NCI-H2196 treated with DMSO at 0.1 percent for 48 hours (cell line): Measurements from ENCODE around the gene NUMA1.

ENCODE experiments used
- DNase-seq: peaks from one replicate; lab custom pipeline; 2025; ENCODE audit not compliant: unreplicated experiment; lab: John Stamatoyannopoulos, UW

The NUMA1 gene

DNA sequence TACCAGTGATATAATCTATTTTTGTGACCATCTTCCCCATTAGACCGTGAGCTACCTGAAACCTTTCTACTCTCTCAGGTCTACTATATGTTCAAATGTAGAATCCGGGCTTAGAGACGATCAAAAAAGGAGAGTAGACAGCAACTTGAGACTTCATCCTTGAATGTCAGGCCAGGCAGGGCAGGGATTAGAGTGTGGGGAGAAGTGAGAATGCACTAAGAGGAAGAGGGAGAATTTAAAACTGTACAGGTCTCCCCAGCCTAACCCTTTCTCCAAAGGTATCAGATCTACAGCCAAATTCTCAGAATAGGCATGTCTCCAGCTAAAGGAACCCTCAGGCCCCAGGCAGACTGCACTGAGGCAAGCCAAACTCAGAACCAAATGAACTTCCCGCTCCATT is 21.8 kb upstream of the NUMA1 start:
- DNase-seq, result no peak

DNA sequence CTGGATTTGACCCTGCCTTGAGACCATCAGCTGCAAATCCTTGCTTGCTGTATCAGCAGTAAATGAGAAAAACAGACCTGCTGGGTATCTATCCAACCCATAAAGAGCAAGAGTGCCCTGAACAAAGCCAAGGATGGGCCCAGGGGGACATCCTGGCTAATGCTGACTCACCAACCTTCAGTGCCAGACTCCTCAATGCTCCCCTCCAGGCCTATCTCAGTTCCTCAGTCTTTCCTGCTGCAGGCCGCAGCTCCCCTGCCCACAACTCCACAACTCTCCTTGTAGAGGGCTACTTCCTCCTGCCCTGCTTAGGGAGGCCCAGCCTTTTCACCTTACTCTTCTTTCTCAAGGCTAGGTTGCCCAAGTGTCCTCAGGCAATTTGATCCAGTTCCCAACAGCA is 20.1 kb upstream of the NUMA1 start:
- no peak for DNase-seq

DNA sequence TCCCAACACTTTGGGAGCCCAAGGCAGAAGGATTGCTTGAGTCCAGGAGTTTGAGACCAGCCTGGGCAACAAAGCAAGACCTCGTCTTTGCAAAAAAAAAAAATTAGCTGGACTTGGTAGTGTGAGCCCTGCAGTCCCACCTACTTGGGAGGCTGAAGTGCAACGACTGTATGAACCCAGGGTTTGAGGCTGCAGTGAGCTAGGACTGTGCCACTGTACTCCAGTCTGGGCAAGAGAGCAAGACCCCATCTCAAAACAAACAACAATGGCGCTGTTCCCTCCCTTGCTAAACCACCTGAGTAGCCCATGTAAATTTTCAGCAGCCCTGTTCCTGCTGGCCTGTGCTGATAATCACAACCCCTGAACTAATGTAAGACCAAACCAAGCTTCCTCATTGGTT is 19.7 kb upstream of the NUMA1 start:
- no peak for DNase-seq

DNA sequence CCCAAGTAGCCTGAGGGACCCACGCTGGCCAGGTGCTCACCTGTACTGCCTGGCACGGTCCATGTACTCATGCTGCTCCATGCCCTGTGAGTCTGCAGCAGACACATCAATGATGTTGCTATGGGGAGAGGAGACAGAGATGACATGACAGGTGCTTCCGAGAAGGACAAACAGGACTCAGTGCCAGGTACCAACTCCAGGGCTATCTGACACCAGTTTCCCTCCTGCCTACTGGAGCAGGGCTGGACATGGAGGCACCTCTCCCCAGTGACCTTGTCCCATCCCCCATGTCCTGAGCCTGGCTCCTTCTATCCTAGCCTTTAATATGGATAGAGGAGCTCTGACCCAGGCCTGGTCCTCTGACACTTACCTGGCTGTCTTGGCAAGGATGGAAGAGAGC is 18.4 kb upstream of the NUMA1 start:
- DNase-seq, result no peak

DNA sequence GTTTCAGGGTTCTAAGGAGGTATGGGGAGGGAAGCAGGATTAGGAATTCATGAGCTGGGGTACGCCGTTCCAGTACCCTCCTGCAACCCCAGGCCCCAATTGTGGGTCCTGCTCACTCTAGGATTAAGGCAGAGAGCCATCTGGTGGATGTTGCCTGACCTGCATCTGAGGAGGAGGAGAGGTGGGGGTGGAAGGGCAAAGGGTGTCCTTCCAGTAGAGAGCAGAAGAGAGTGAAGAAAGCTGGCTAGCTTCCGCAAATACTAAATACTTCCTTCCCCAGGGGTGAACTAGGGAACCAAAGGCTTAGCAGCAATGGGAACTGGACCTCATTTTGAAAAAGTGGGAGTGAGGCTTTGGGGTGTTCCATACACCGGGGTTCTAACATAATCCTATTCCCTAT is 10.9 kb upstream of the NUMA1 start:
- DNase-seq, result peak; percentile 37

DNA sequence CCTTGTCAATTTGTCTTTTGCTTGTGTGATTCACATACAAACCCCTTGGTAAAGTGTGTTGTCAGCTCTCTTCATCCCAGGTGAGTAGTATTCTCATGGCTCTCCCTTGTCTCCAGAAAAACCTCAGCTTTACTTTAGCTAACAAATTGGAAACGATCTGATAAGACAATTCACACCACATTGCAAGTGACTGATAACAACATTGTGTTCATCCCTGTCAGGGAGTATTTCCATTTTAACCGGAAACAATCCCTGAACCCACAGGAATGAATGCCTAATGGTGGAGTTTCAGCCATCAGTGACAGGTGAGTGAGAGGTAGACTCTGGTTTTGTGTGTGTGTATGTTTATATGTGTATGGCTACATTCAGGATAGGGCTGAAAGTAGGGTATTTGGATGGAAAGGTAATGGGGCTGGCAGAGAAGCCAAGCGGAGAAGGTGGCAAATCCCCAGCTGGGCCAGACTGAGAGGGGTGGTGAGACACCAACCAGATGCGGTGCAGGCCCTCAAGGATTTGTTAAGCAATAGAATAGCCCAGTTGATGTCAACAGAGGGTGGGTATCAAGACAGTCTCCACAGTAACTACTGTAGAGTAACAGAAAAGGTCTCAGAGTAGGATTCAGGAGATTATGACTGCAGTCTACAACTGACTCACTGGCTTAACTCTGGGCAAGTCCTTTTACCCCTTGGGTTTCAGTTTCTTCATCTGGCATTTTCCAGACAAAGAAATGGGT is 7.9 kb upstream of the NUMA1 start:
- no peak for DNase-seq

DNA sequence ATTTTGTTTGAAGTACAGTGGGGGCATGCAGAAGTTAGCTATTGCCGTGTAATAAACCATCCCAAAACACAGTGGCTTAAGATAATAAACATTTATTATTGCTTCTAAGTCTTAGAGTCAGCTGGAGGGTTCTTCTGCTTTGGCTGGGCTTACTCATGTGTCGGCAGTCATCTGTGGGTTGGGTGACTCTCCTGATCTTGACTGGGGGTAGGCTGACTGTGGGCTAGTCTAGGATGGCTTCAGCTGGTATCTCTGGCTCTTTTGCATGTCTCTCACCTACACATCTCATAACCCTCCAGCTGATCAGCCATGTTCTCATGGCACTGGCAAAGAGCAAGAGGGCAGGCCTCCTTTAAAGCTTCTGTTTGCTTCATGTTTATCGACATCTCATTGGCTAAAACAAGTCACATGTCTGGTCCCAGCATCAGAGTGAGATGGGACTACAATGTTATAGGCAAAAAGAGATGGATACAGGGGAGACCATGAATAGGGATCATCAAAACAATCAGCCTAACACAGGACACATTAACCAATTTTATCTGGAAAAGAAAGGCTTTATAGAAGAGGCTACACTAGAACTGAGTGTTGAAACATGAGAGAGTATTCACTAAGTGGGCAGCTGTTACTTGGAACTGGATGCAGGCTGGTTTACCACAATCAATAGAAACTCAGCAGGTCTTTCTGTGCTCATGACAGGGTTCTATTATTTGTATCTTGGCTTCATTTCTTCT is 5.4 kb upstream of the NUMA1 start:
- peak; percentile 71 for DNase-seq

DNA sequence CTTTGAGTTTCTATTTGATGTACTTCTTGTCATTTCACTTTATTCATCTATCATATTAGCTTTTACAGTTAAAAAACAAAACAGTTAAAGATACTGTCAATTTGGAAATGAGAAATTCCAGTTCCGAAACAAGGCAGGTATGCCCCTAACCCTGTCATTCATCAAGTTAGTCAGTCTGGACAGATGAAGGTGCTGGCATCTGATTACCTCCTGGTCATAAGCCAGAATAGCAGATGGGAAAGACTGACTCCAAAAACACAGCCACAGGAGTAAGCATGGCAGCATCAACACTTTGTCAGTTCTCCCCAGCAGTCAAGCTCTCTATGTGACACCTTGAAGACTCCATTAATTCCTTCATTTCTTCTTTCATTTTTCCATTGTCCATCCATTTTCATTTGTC is 4.6 kb upstream of the NUMA1 start:
- no peak for DNase-seq

DNA sequence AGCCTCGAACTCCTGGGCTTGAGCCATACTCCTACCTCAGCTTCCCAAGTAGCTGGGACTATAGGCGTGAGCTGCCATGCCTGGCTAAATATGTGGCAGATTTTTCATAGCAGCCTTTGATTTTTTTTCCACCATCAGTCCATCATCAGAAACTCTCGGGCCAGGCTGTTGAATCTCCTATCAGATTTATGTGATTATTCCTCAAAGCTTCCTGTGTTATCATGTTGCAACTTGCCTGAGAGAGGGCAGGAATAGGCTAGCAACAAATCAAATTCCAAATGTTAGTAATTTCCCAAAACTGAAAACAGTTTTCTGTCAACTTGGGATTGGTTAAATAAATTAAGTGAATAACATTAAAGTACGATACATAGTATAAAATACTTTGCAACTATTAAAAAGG is 3.7 kb upstream of the NUMA1 start:
- DNase-seq, result no peak

DNA sequence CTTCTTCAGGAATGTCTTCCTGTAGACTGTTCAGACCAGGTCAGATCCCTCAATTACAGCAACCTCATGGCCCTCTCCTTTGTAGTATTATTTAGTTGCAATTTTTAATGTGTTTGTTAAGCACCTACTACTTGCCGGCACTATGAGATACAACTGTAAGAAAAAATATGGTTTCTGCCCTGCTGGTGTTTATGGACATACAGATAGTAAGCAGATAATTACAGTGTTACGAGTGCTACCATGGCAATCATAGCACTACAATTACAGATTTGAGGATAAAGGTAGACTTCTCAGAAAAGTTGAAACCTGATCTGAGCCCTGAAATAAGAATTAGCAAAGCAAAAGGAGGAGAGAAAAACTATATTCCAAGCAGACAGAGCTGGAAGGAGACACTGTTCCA is 3.1 kb upstream of the NUMA1 start:
- peak; percentile 23 for DNase-seq

DNA sequence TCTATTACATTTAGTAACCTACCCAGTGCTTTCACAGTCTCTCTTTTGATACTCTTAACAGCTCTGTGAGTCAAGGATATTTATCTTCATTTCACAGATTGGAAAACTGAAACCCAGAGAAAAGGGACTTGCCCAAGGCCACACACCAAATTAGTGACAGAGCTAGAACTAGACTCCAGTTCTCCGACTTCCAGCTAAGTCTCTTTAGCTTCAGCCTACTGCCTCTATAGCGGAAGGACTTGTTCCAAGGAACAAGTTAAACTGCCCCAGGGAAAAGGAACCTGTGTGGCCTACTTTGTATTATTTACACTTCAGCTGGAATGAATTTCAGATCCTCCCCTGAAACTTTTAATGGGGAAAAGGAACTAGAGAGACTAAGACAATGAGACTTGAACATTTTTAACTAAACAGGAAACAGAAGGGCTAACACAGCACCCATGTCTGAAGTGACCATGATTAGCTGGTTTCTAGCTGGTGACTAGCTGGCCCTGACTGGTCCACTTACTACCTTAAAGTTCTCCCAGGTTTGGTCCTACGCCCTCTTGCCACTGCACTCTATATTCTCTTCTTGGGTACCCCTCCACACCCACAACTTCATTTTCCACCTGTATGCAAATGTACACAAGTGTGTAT is 1.6 kb upstream of the NUMA1 start:
- no peak for DNase-seq

DNA sequence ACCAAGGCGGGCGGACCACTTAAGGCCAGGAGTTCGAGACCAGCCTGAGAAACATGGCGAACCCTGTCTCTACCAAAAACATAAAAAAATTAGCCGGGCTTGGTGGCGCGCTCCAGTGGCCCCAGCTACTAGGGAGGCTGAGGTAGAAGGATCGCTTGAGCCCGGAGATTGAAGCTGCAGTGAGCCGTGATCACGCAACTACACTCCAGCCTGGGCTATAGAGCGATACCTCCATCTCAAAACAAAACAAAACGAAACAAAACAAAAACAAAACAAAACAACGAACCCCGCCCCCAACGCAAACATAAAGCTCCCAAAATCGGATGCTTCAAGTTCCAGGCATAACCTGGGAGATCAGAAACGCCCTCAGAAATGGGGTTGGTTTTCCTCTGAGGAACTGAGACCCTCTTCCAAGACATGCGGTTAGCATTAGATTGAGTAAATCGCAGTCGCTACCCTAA is 872 bp upstream of the NUMA1 start:
- DNase-seq, result no peak

DNA sequence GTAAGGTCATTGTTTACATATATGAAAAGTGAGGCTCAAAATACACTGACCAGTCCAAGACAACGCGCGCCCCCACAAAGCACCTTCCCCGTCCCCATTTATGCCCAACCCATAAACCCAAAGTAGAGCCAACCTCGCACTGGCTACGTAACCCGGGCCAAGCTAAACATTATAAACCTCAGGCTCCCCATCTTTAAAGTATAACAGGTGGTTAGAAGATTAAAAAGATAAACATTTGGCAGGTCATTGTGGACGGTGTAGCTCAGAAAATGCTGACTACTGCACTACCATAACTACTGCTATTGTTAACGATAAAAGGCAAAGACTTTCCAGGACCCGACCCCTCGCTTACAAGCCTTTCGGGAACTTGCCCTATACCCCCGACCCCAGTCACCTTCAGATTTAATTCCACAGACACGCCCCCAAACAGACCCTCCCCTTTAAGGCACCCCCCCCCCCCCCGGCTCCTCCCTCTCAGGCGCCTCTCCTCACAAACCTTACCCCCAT is 470 bp downstream of the NUMA1 start:
- DNase-seq, result no peak

DNA sequence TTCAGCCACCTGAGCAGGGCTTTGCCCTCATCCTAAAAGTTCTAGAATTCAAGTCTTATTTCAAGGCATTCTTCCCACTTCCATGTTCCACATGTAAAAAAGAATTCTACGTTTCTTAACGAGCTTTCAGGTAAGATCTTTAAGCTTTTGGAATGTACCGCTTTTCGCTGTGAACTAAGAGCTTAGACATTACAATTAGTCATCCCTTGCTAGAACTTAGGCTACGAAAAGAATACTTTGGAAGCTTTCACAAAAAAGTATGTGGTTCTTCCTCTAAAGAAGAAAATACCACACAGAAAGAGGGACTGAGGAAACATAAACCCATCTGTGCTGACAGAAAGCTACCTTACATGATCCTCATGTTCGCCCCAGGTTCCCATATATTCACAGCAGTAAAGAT is 1.9 kb downstream of the NUMA1 start:
- no peak for DNase-seq

DNA sequence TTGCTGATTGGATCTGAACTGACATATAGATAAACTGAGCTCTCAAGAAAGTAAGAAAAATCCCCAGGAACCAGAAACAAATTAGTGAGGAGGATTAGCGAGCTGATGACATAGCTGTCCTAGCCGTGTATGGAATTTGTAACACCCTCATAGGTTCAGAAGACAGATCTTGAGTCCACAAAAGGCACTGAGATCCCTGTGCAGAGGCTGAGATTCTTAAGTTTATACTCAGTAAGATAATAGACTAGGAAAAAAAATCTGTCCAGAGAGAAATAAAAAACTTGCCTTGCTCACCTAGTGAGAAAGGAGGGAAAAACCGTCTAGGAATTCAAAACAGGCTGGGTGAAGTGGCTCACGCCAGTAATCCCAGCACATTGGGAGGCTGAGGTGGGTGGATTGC is 4.6 kb downstream of the NUMA1 start:
- DNase-seq, result no peak

DNA sequence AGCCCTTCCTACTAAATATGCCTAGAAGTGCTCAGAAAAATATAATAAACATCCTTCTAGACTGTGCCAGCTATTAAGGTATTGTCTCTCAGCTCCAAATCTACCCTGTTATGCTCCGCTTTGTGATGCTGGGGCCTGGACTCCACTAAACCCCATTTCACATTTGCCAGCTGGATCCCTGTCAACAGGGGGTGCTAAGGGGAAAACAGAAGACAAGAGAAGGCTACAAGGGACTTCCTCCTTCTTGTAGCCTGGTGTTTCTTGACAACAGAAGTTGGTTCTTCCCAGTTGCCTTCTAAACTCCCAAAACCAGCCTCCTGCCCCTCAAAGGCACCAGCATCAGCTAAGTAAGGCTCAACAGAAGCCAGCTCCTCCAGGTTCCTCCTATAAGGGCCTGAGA is 5.2 kb downstream of the NUMA1 start:
- no peak for DNase-seq

DNA sequence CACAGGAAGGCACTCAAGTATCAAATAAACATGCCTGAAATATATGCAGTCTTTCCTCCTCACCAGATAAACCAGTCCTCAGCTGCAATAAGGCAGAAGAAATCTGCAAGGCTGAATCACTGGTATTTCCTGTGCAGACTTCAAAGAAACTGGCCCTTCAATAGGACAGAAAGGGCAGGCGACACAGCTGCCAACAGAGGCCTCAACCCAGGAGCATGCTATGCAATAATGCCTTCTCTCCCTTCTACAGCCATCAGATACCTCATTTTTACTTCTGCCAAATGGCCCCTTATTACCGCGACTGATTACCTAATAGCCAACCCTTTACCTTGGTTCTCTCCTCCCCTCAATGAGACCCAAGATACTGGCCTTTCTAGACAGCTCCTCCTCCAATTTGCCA is 8.0 kb downstream of the NUMA1 start:
- DNase-seq, result no peak

DNA sequence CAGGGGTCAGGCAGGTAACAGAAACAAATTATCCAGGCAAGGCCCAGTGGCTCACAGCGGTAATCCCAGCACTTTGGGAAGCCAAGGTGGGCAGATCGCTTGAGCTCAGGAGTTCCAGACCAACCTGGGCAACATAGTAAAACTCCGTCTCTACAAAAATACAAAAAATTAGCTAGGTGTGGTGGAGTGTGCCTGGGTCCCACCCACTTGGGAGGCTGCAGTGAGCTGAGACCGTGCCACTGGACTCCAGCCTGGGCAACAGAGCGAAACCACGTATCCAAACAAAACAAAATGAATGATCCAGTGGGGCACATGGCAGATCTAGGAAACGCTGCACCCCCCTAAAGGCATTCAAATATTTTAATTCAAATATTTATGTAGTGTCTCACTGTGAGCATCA is 9.9 kb downstream of the NUMA1 start:
- DNase-seq, result no peak

DNA sequence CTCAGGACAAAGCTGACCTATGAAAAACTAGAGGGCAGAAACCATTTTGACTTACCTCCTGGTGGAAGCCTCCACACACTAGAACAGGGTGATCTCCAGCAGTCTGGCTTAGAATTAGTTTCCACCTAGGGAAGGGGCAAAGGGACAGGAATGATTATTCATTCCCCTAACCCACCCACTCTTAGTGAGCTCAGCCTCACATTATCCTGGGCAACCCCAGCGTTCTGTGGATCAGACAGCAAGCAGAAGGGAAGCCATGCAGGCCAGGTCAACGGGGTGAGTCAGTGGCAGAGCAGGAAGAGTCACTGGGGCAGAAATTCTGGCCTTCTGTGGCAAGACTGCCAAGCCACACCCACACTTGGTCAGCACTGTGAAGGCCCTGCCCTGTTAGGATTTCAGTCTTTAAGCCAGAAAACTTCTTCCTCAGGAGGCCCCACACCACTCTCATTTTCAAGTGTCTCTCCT is 10.5 kb downstream of the NUMA1 start:
- peak; percentile 55 for DNase-seq

DNA sequence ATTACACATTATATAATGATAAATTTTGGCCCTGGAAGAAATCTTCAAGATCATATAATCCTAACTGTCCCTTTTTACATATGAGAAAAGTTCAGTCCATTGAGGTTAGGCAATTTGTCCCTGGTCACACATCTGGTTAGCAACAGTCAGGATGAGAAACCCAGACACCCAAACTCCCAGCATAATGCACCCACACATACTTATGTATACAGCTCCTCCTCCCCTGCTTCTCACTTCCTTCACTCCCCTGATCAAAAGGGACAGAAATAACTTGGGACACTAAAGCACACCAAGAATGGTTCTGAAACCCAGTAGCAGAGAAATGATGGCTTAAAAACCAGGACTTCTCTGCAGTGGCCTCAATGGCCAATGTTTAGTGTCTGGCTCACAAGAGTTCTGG is 11.1 kb downstream of the NUMA1 start:
- no peak for DNase-seq

DNA sequence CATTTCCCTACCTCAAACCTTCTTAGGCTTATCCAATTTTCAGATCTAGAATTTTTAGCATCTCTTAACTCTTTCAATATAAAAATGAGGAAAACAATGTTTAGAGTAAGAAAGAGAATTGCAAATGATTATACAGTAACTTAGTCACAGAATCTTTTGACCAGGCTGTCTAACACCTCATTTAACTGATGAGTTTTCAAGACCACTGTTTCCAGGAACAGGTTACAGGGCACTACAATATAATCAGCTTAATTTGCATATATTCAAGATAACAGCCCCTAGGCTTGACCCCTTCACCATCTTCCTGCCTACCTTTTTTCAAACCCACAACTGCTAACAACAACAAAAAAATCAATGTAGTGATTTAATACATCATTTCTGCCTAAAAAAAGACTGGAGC is 12.7 kb downstream of the NUMA1 start:
- no peak for DNase-seq

DNA sequence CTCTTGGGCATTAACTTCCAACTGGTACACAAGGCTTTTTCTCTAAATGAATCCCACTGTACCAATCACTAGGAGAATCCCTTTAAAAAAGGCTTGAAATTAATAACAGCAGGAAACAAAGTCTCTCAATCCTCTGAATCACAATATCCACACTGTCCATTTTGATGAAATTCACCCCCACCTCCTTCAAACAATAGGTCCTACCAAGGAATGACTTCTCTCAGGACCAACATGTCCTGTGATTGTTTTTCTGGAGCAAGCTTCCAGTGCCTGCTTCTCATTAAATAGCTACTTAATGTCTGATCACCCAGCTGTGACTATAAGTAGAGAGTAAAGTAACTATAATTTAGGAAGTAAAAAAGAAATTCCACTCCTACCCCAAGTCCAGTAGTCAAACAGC is 13.1 kb downstream of the NUMA1 start:
- no peak for DNase-seq
